ENCODE data around the gene ME3. TPM values are rescaled to one million over a fixed set of nuclear protein-coding genes. Genes with fewer than 3 reads are reported as not detected.
A peak's percentile ranks its signal among the peaks of the same experiment; 100 is the strongest.

The ME3 gene
- total RNA-seq, 1 experiment from 2014 or later = 1.8 TPM

- ChIA-PET CTCF (interaction anchor here (0.9 to 2.2 kb wide), 8 partner anchors 95 to 356 kb away, joined by 3 to 12 read pairs (median 5); no protein-coding TSS in a partner anchor), POLR2A (no interaction called here)
- Mint-ChIP-seq H3K27me3 (ENCODE audit: low read depth) (no peaks in the 10 kb centered on the region), H3K4me1 (peaks cover 13% of the 10 kb centered on the region), H3K4me3 (no peak overlapping the region), H3K27ac (no peak overlapping the region), H3K36me3 (no peaks in the 10 kb centered on the region), H3K9me3 (no peaks in the 10 kb centered on the region)
- no peak for TF ChIP-seq USF1 (CRISPR knock-in tag; IDR thresholded peaks at IDR 0.05)
- TF ChIP-seq CTCF (IDR thresholded peaks at IDR 0.05) = peak; percentile 77
- peak; percentile 67; the same call in 1 of the 2 replicates for TF ChIP-seq ZNF121 (CRISPR knock-in tag; IDR thresholded peaks at IDR 0.05)
- ATAC-seq (peak; percentile 92), DNase-seq (ENCODE audit: low spot score) (peak; percentile 91)
These were observed 216.1 kb downstream of the ME3 start for GRCh38 chr11:86456075-86456939.

- H3K4me3 Mint-ChIP-seq = no peak overlapping the region
These were observed 219.0 kb downstream of the ME3 start for GRCh38 chr11:86453290-86454030.

GRCh38 chr11:86449993-86450629 is 222.3 kb downstream of the ME3 start:
- H3K27ac Mint-ChIP-seq = no peak overlapping the region
- no peaks in the 10 kb centered on the region for H3K27me3 Mint-ChIP-seq (ENCODE audit: low read depth)
- POLR2A ChIA-PET = no interaction called here
- no peaks in the 10 kb centered on the region for H3K36me3 Mint-ChIP-seq
- ATAC-seq (peak; percentile 39; the same call in 1 of the 2 replicates), DNase-seq (ENCODE audit: low spot score) (no peak)
- H3K4me3 Mint-ChIP-seq = no peak overlapping the region
- no peaks in the 10 kb centered on the region for H3K9me3 Mint-ChIP-seq
- no peaks in the 10 kb centered on the region for H3K4me1 Mint-ChIP-seq
- CTCF ChIA-PET = interaction anchor here (1.8 kb wide), 1 partner anchor 158 kb away, joined by 5 read pairs; no protein-coding TSS in a partner anchor
- TF ChIP-seq ZNF423 (CRISPR knock-in tag; IDR thresholded peaks at IDR 0.05) (no peak), TEAD1 (CRISPR knock-in tag; IDR thresholded peaks at IDR 0.05) (no peak), GTF2I (CRISPR knock-in tag; conservative IDR thresholded peaks at IDR 0.05) (no peak), MXD4 (CRISPR knock-in tag; IDR thresholded peaks at IDR 0.05; ENCODE audit: borderline replicate concordance) (no peak), NR1H2 (CRISPR knock-in tag; IDR thresholded peaks at IDR 0.05) (no peak), E2F1 (CRISPR knock-in tag; IDR thresholded peaks at IDR 0.05) (no peak), ESRRA (CRISPR knock-in tag; IDR thresholded peaks at IDR 0.05; ENCODE audit: borderline replicate concordance) (no peak), ARID4B (CRISPR knock-in tag; IDR thresholded peaks at IDR 0.05; ENCODE audit: borderline replicate concordance) (no peak), PREB (CRISPR knock-in tag; IDR thresholded peaks at IDR 0.05; ENCODE audit: borderline replicate concordance) (no peak), USF1 (CRISPR knock-in tag; IDR thresholded peaks at IDR 0.05) (no peak), JUN (CRISPR knock-in tag; IDR thresholded peaks at IDR 0.05) (no peak), MYBL2 (CRISPR knock-in tag; IDR thresholded peaks at IDR 0.05) (no peak)

More at GRCh38 chr11:86453290-86454030, 219.0 kb downstream of the ME3 start:
- ChIA-PET POLR2A (no interaction called here), CTCF (interaction anchor here (1.0 to 2.1 kb wide), 5 partner anchors 93 to 417 kb away, joined by 4 to 12 read pairs (median 4); no protein-coding TSS in a partner anchor)
- TF ChIP-seq ZMAT4 (CRISPR knock-in tag; IDR thresholded peaks at IDR 0.05) (no peak), RORB (CRISPR knock-in tag; IDR thresholded peaks at IDR 0.05) (no peak), ELF4 (CRISPR knock-in tag; IDR thresholded peaks at IDR 0.05; ENCODE audit: low read depth) (no peak), ZNF423 (CRISPR knock-in tag; IDR thresholded peaks at IDR 0.05) (no peak), ZNF219 (CRISPR knock-in tag; IDR thresholded peaks at IDR 0.05; ENCODE audit: borderline replicate concordance) (no peak), SP1 (CRISPR knock-in tag; conservative IDR thresholded peaks at IDR 0.05) (no peak), RELA (CRISPR knock-in tag; IDR thresholded peaks at IDR 0.05; ENCODE audit: borderline replicate concordance) (no peak)
- Mint-ChIP-seq H3K9me3 (no peaks in the 10 kb centered on the region), H3K27ac (no peak overlapping the region), H3K4me1 (peaks cover 13% of the 10 kb centered on the region), H3K27me3 (ENCODE audit: low read depth) (no peaks in the 10 kb centered on the region), H3K36me3 (no peaks in the 10 kb centered on the region)
- no peak for DNase-seq (ENCODE audit: low spot score)
- ATAC-seq = no peak
